PC-9 (cell line): ENCODE measurements around the gene CADM1. TPM values are rescaled to one million over a fixed set of nuclear protein-coding genes. Genes with fewer than 3 reads are reported as not detected.

Source experiments
- BruUV-seq: library from RNA; stranded (reverse); fragments of 400-500 nt; replicated peaks from 2 replicates; lab custom pipeline; 2021; lab: Mats Ljungman, UMichigan
- CTCF ChIA-PET: fragments of 300-600 bp; sonication (Branson Sonifier 250); formaldehyde crosslinking; loops from one replicate; lab custom pipeline; 2022; ENCODE audit warnings: antibody characterized with exemption; lab: Charles Lee
- POLR2A ChIA-PET: fragments of 300-600 bp; sonication (Branson Sonifier 250); formaldehyde crosslinking; loops from one replicate; lab custom pipeline; 2022; ENCODE audit warnings: antibody characterized with exemption; ENCODE audit not compliant: unreplicated experiment; lab: Charles Lee
- DNase-seq, 2 experiments: peaks; one replicate each; pipeline versions ENCODE4 v3.0.0 to v3.0.0-alpha.2; 2015 to 2022; ENCODE audit warnings: mixed read lengths in 1 of 2
- H2AFZ ChIP-seq: fragments of 200-600 bp; sonication (generic); 2 replicates; pipeline ENCODE4 v1.8.1; 2017; ENCODE audit warnings: antibody characterized with exemption
- H3F3A ChIP-seq: fragments of 200-600 bp; sonication (generic); 2 replicates; pipeline ENCODE4 v1.8.1; 2017; ENCODE audit warnings: antibody characterized with exemption, mild to moderate bottlenecking, low read depth; ENCODE audit not compliant: insufficient read depth
- H3K27ac ChIP-seq: fragments of 200-600 bp; sonication (generic); 2 replicates; pipeline ENCODE4 v1.6.1; 2016; ENCODE audit warnings: mixed run types
- H3K27me3 ChIP-seq: fragments of 200-600 bp; sonication (generic); 2 replicates; pipeline ENCODE4 v1.6.1; 2016; ENCODE audit warnings: low read depth, mixed run types; ENCODE audit not compliant: insufficient read depth
- H3K36me3 ChIP-seq: fragments of 200-600 bp; sonication (generic); 2 replicates; pipeline ENCODE4 v1.6.1; 2016; ENCODE audit warnings: low read depth, mixed run types
- H3K4me1 ChIP-seq: fragments of 200-600 bp; sonication (generic); replicated peaks from 2 replicates; pipeline ENCODE4 v1.6.1; 2016; ENCODE audit warnings: mixed run types; ENCODE audit not compliant: insufficient read depth
- H3K4me2 ChIP-seq: fragments of 200-600 bp; sonication (generic); 2 replicates; pipeline ENCODE4 v1.6.1; 2017; ENCODE audit warnings: mixed run types
- H3K4me3 ChIP-seq: fragments of 200-600 bp; sonication (generic); 2 replicates; pipeline ENCODE4 v1.6.1; 2016; ENCODE audit warnings: mixed run types
- H3K79me2 ChIP-seq: fragments of 200-600 bp; sonication (generic); 2 replicates; pipeline ENCODE4 v1.6.1; 2017; ENCODE audit warnings: low read depth, mixed run types
- H3K9me2 ChIP-seq: fragments of 200-600 bp; sonication (generic); 2 replicates; pipeline ENCODE4 v1.8.1; 2017; ENCODE audit warnings: mild to moderate bottlenecking; ENCODE audit not compliant: insufficient read depth
- H3K9me3 ChIP-seq: fragments of 200-600 bp; sonication (generic); 2 replicates; pipeline ENCODE4 v1.8.1; 2016; ENCODE audit warnings: low read depth; ENCODE audit not compliant: insufficient read depth
- H4K20me1 ChIP-seq: fragments of 200-600 bp; sonication (generic); 2 replicates; pipeline ENCODE4 v1.8.1; 2017; ENCODE audit not compliant: insufficient read depth
- EZH2 ChIP-seq: fragments of 200-600 bp; sonication (generic); IDR thresholded peaks from 2 replicates; pipeline ENCODE4 v1.8.0; 2017; ENCODE audit warnings: antibody characterized with exemption, low read depth
- intact Hi-C: fragments of 100-400 bp; cut with micrococcal nuclease; formaldehyde crosslinking; loops from one replicate; pipeline ENCODE4 v1.10.0; 2022; ENCODE audit not compliant: unreplicated experiment
- total RNA-seq: library from RNA; stranded (reverse); gene quantifications from 2 replicates; pipeline ENCODE4 v1.2.3, GENCODE V29; 2021
- TF ChIP-seq, protein P1 (sequence below): fragments of 200-600 bp; sonication (generic); conservative IDR thresholded peaks from 2 replicates; pipeline ENCODE4 v1.6.1; 2017; ENCODE audit warnings: mixed run types, antibody characterized with exemption, mild to moderate bottlenecking, moderate library complexity

CADM1 gene
- total RNA-seq, 1 experiment from 2014 or later, result not detected

- H3K36me3 ChIP-seq, result no peaks in the 10 kb centered on the region
- no peaks in the 10 kb centered on the region for H3F3A ChIP-seq
- H3K27me3 ChIP-seq, result peaks cover 14% of the 10 kb centered on the region; the same call in 1 of the 2 replicates
- CTCF ChIA-PET, result no interaction called here
- POLR2A ChIA-PET, result no interaction called here
- H2AFZ ChIP-seq, result no peak overlapping the region
- H3K4me3 ChIP-seq, result no peak overlapping the region
- intact Hi-C loops, result loop anchor here (10.0 kb wide), 1 partner anchor 952 kb away; no protein-coding TSS in a partner anchor
- no peaks in the 10 kb centered on the region for H3K4me1 ChIP-seq
- H3K79me2 ChIP-seq, result no peaks in the 10 kb centered on the region
- BruUV-seq, result no TSS peak
- TF ChIP-seq, protein P1, sequence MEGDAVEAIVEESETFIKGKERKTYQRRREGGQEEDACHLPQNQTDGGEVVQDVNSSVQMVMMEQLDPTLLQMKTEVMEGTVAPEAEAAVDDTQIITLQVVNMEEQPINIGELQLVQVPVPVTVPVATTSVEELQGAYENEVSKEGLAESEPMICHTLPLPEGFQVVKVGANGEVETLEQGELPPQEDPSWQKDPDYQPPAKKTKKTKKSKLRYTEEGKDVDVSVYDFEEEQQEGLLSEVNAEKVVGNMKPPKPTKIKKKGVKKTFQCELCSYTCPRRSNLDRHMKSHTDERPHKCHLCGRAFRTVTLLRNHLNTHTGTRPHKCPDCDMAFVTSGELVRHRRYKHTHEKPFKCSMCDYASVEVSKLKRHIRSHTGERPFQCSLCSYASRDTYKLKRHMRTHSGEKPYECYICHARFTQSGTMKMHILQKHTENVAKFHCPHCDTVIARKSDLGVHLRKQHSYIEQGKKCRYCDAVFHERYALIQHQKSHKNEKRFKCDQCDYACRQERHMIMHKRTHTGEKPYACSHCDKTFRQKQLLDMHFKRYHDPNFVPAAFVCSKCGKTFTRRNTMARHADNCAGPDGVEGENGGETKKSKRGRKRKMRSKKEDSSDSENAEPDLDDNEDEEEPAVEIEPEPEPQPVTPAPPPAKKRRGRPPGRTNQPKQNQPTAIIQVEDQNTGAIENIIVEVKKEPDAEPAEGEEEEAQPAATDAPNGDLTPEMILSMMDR, result no peak
- TF ChIP-seq EZH2, result no peak
- DNase-seq, result no peak
- no peaks in the 10 kb centered on the region for H3K9me3 ChIP-seq
- no peak overlapping the region for H3K4me2 ChIP-seq
- 0 out of 2 replicates have a peak, but pooled peaks cover 4% of the 10 kb centered on the region for H4K20me1 ChIP-seq
- H3K27ac ChIP-seq, result no peak overlapping the region
- no peaks in the 10 kb centered on the region for H3K9me2 ChIP-seq
Measured at GRCh38 chr11:115322553-115323203, 181.5 kb downstream of the CADM1 start.

- H3F3A ChIP-seq, result no peaks in the 10 kb centered on the region
- POLR2A ChIA-PET, result no interaction called here
Measured at GRCh38 chr11:115321605-115322289, 182.5 kb downstream of the CADM1 start.

More at GRCh38 chr11:115321605-115322289, 182.5 kb downstream of the CADM1 start:
- Histone ChIP-seq H3K4me1 (no peaks in the 10 kb centered on the region), H3K9me2 (no peaks in the 10 kb centered on the region), H3K4me2 (no peak overlapping the region), H3K9me3 (no peaks in the 10 kb centered on the region), H3K79me2 (no peaks in the 10 kb centered on the region), H4K20me1 (0 out of 2 replicates have a peak, but pooled peaks cover 4% of the 10 kb centered on the region), H3K27me3 (peaks cover 23% of the 10 kb centered on the region; the same call in 1 of the 2 replicates), H3K4me3 (no peak overlapping the region), H3K27ac (no peak overlapping the region), H2AFZ (no peak overlapping the region), H3K36me3 (no peaks in the 10 kb centered on the region)
- CTCF ChIA-PET, result no interaction called here
- BruUV-seq, result no TSS peak
- no peak for DNase-seq
- TF ChIP-seq, protein P1, result no peak
- TF ChIP-seq EZH2, result no peak
- intact Hi-C loops, result loop anchor here (10.0 kb wide), 1 partner anchor 953 kb away; no protein-coding TSS in a partner anchor
